ENCODE results near the gene PLS3. TPM values are rescaled to one million over a fixed set of nuclear protein-coding genes. Genes with fewer than 3 reads are reported as not detected.

Gene PLS3
- total RNA-seq, 1 experiment from 2014 or later: 96.7 TPM

GRCh38 chrX:115595049-115595448 is 34.1 kb downstream of the PLS3 start:
- Mint-ChIP-seq H3K4me3 (no peak overlapping the region), H3K27ac (no peak overlapping the region; the same call in 1 of the 2 replicates), H3K27me3 (ENCODE audit: low read depth) (no peaks in the 10 kb centered on the region), H3K4me1 (peaks cover 49% of the 10 kb centered on the region), H3K36me3 (no peaks in the 10 kb centered on the region), H3K9me3 (no peaks in the 10 kb centered on the region)
- DNase-seq (ENCODE audit: low spot score) (no peak), ATAC-seq (no peak)
- TF ChIP-seq AR (CRISPR knock-in tag; IDR thresholded peaks at IDR 0.05): no peak
- TF ChIP-seq NFYB (CRISPR knock-in tag; conservative IDR thresholded peaks at IDR 0.05; ENCODE audit: low read depth): no peak
- no peak for TF ChIP-seq E2F5 (CRISPR knock-in tag; IDR thresholded peaks at IDR 0.05)
- no peak for TF ChIP-seq NR2C2 (CRISPR knock-in tag; IDR thresholded peaks at IDR 0.05)
- TF ChIP-seq ZNF263 (CRISPR knock-in tag; IDR thresholded peaks at IDR 0.05; ENCODE audit: low read depth): no peak
- TF ChIP-seq E2F1 (CRISPR knock-in tag; IDR thresholded peaks at IDR 0.05): no peak
- no peak for TF ChIP-seq RORB (CRISPR knock-in tag; IDR thresholded peaks at IDR 0.05)
- TF ChIP-seq KAT7 (CRISPR knock-in tag; IDR thresholded peaks at IDR 0.05; ENCODE audit: borderline replicate concordance): no peak
- no peak for TF ChIP-seq ZNF512 (CRISPR knock-in tag; IDR thresholded peaks at IDR 0.05; ENCODE audit: borderline replicate concordance)
- TF ChIP-seq ZNF671 (CRISPR knock-in tag; IDR thresholded peaks at IDR 0.05): no peak
- TF ChIP-seq USF1 (CRISPR knock-in tag; IDR thresholded peaks at IDR 0.05): no peak
- no peak for TF ChIP-seq ZSCAN18 (CRISPR knock-in tag; IDR thresholded peaks at IDR 0.05)
- no peak for TF ChIP-seq ESRRA (CRISPR knock-in tag; IDR thresholded peaks at IDR 0.05; ENCODE audit: borderline replicate concordance)
- TF ChIP-seq ZNF423 (CRISPR knock-in tag; IDR thresholded peaks at IDR 0.05): no peak
- TF ChIP-seq FOXP1 (CRISPR knock-in tag; IDR thresholded peaks at IDR 0.05; ENCODE audit: borderline replicate concordance): no peak
- no peak for TF ChIP-seq PRDM15 (CRISPR knock-in tag; IDR thresholded peaks at IDR 0.05)
- TF ChIP-seq SMAD3 (CRISPR knock-in tag; IDR thresholded peaks at IDR 0.05; ENCODE audit: borderline replicate concordance): no peak
- TF ChIP-seq AFF4 (CRISPR knock-in tag; IDR thresholded peaks at IDR 0.05; ENCODE audit: borderline replicate concordance): no peak
- TF ChIP-seq HMGXB4 (CRISPR knock-in tag; IDR thresholded peaks at IDR 0.05): no peak
- TF ChIP-seq FOXK1 (CRISPR knock-in tag; IDR thresholded peaks at IDR 0.05): no peak
- ChIA-PET CTCF (no interaction called here), POLR2A (no interaction called here)

All from WTC11 (cell line).